Neutrophil (primary cell): ENCODE measurements around the gene GFOD1.

Experiments
- H3K27ac ChIP-seq: fragments of 200-600 bp; sonication (generic); 2 replicates; pipeline ENCODE4 v1.5.1; 2016; ENCODE audit warnings: mild to moderate bottlenecking, moderate library complexity
- H3K27me3 ChIP-seq: fragments of 200-600 bp; sonication (generic); 2 replicates; pipeline ENCODE4 v1.6.0; 2016; ENCODE audit warnings: mild to moderate bottlenecking
- H3K36me3 ChIP-seq: fragments of 200-600 bp; sonication (generic); 2 replicates; pipeline ENCODE4 v1.5.1; 2017
- H3K4me1 ChIP-seq, 2 experiments: fragments of 200-600 bp in 1 of 2; sonication (generic) in 1 of 2; 1 replicate in 1 of 2; 2 replicates in 1 of 2; pipeline versions ENCODE4 v1.5.1 to v1.6.1; 2013 to 2016; ENCODE audit warnings: low read depth in 1 of 2, low read length in 1 of 2, mild to moderate bottlenecking in 1 of 2, moderate library complexity in 1 of 2; ENCODE audit not compliant: control insufficient read depth in 1 of 2, insufficient read depth in 1 of 2
- H3K4me3 ChIP-seq, 2 experiments: fragments of 200-600 bp in 1 of 2; sonication (generic) in 1 of 2; 1 replicate in 1 of 2; 2 replicates in 1 of 2; pipeline ENCODE4 v1.5.1; 2013 to 2016; ENCODE audit warnings: low read depth in 1 of 2, low read length in 1 of 2, mild to moderate bottlenecking in 1 of 2, moderate library complexity in 1 of 2
- H3K9me3 ChIP-seq: fragments of 200-600 bp; sonication (generic); 2 replicates; pipeline ENCODE4 v1.5.1; 2016
- TF ChIP-seq, protein P1 (sequence below): fragments of 200-600 bp; sonication (generic); IDR thresholded peaks from 2 replicates; pipeline ENCODE4 v1.5.1; 2016; ENCODE audit warnings: antibody characterized with exemption

The GFOD1 gene

DNA sequence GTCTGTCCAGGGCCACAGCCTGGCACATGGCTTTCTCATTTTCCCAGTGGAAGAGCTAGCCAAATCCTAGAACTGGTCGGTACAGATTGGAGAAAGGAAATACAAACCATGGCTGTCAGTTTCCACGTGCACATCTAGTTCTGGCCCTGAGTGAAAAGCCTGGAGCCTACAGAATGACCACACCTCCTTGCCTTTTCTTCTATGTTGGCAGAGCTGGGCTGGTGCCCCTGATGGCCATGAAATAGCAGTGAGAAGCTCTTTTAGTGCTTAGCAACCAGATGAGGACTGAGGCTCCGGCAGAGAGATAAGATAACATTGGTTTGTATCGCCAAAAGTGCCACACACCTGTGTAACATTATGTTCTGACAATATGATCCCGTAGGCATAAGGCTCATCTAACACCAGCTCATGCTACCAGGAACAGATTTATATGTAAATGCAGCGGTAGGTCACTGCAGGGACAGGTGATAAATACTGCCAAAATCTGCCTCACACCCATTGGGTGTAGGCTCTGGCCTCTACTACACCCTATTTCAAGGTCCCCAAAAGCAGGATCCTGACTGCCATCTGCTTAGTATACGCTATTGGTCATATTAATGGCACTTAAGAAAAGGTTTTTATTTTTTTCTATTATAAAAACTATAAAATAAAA, 119.2 kb downstream of the GFOD1 start:
- H3K4me3 ChIP-seq: no peak overlapping the region
- H3K9me3 ChIP-seq: no peaks in the 10 kb centered on the region
- H3K36me3 ChIP-seq: peaks cover 15% of the 10 kb centered on the region
- no peaks in the 10 kb centered on the region for H3K4me1 ChIP-seq
- TF ChIP-seq, protein P1, sequence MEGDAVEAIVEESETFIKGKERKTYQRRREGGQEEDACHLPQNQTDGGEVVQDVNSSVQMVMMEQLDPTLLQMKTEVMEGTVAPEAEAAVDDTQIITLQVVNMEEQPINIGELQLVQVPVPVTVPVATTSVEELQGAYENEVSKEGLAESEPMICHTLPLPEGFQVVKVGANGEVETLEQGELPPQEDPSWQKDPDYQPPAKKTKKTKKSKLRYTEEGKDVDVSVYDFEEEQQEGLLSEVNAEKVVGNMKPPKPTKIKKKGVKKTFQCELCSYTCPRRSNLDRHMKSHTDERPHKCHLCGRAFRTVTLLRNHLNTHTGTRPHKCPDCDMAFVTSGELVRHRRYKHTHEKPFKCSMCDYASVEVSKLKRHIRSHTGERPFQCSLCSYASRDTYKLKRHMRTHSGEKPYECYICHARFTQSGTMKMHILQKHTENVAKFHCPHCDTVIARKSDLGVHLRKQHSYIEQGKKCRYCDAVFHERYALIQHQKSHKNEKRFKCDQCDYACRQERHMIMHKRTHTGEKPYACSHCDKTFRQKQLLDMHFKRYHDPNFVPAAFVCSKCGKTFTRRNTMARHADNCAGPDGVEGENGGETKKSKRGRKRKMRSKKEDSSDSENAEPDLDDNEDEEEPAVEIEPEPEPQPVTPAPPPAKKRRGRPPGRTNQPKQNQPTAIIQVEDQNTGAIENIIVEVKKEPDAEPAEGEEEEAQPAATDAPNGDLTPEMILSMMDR: no peak
- no peak overlapping the region for H3K27ac ChIP-seq
- H3K27me3 ChIP-seq: no peaks in the 10 kb centered on the region

DNA sequence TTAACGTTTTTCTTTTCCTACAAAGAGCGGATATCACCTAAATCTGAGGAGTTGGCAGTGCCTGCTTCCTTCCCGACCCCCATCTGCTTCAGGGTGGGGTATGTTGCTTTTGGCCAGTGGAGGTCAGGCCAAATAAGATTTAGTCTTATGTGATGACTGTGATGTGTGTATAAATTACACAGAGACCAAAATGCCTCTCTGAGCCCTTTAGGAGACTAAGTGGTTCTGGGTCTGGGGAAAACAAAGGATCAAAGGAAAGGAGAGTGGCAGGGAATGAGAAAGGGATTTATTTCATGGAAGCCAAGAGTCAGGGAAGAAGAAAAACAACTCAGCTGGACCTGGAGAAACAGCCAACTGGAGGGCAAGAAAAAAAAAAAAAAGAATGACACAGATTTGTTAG, 120.0 kb downstream of the GFOD1 start:
- Histone ChIP-seq H3K4me3 (no peak overlapping the region), H3K4me1 (no peaks in the 10 kb centered on the region), H3K36me3 (peaks cover 15% of the 10 kb centered on the region), H3K27me3 (no peaks in the 10 kb centered on the region), H3K27ac (no peak overlapping the region), H3K9me3 (no peaks in the 10 kb centered on the region)
- TF ChIP-seq, protein P1: no peak

DNA sequence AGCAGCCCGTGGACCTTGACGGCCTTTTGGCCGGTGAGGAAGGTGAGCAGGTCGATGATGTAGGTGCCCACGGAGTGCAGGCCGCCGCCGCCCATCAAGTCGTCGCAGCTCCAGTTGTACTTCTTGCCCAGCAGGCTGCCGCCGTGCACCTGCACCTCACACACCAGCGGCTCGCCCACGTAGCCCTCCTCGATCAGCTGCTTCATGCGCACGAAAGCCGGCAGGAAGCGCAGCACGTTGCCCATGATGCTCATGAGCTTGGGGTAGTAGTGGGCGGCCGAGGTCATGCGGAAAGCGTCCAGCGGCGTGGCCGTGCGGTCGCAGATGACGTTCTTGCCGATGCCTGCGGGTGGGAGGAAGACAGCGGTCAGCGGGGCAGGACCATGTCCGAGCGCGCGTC, 122.1 kb downstream of the GFOD1 start:
- H3K36me3 ChIP-seq: peaks cover 15% of the 10 kb centered on the region
- peaks cover 0 to 8% of the 10 kb centered on the region in 2 experiments for H3K4me1 ChIP-seq
- H3K27ac ChIP-seq: no peak overlapping the region
- TF ChIP-seq, protein P1: no peak
- no peak overlapping the region for H3K4me3 ChIP-seq
- H3K27me3 ChIP-seq: no peaks in the 10 kb centered on the region
- no peaks in the 10 kb centered on the region for H3K9me3 ChIP-seq

DNA sequence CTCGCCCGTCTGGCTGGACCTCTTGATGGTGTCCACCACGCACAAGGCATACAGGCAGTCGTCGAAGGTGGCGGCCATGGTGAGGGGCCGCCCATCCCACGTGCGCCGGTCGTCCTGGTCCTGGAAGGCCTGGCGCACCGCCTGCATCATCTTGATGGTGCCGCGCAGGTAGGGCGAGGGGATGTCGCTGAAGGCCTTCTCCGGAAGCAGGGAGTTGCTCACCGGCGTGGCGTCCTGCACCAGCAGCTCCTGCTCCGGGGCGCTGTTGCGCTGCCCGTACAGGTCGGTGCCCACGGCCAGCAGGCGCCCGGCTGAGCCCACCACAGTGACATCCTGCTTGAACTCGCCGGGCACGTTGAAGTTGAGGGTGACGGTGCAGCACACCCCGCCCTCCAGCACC, 122.6 kb downstream of the GFOD1 start:
- no peaks in the 10 kb centered on the region for H3K27me3 ChIP-seq
- no peak overlapping the region for H3K4me3 ChIP-seq
- H3K9me3 ChIP-seq: no peaks in the 10 kb centered on the region
- peaks cover 15% of the 10 kb centered on the region for H3K36me3 ChIP-seq
- peaks cover 0 to 8% of the 10 kb centered on the region in 2 experiments for H3K4me1 ChIP-seq
- TF ChIP-seq, protein P1: no peak
- H3K27ac ChIP-seq: no peak overlapping the region

DNA sequence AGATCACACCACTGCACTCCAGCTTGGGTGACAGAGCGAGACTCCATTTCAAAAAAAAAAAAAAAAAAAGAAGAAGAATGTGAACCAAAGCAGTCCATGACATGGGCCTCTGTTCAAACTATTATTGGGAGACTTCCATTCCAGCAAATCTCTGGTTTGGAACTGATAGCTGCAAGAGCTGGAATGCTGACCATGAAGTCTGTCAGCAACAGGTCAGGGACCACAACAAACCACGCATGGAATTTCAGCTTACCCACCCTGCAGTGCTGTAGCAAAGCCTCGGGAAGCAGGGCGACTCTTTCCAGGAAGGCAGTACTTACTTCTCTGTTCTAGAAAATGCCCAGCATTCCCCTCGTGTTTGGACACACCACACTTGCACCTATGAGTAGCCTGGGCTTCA, 125.0 kb downstream of the GFOD1 start:
- H3K27ac ChIP-seq: no peak overlapping the region
- no peaks in the 10 kb centered on the region for H3K27me3 ChIP-seq
- peaks cover 15% of the 10 kb centered on the region for H3K36me3 ChIP-seq
- no peak overlapping the region for H3K4me3 ChIP-seq
- H3K4me1 ChIP-seq: peaks cover 0 to 8% of the 10 kb centered on the region in 2 experiments
- H3K9me3 ChIP-seq: no peaks in the 10 kb centered on the region
- TF ChIP-seq, protein P1: no peak
